ENCODE measurements around the gene SYTL3.
"Not testable (repeated sequence)": the region's sequence is repeated elsewhere in the genome, so short reads cannot be mapped to it uniquely, and the experiment has no call there.

Gene SYTL3

DNA sequence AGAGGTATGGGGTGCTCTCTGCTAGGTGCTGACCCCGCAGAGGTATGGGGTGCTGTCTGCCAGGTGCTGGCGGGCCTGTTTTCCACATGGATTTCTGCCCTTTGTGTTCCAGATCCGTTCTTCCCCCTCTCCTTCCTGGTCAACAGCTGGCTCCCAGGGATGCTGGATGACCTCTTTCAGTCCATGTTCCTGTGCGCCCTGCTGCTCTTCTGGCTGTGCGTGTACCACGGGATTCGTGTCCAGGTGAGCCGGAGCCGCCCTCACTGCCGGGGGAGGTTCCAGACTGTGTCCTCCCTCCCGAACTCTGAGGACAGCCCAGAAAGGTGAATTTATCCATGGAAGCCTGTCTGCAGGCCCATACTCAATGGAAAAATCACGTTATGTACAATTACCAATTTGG is 41.6 kb upstream of the SYTL3 start:
- TF ChIP-seq, protein P1, sequence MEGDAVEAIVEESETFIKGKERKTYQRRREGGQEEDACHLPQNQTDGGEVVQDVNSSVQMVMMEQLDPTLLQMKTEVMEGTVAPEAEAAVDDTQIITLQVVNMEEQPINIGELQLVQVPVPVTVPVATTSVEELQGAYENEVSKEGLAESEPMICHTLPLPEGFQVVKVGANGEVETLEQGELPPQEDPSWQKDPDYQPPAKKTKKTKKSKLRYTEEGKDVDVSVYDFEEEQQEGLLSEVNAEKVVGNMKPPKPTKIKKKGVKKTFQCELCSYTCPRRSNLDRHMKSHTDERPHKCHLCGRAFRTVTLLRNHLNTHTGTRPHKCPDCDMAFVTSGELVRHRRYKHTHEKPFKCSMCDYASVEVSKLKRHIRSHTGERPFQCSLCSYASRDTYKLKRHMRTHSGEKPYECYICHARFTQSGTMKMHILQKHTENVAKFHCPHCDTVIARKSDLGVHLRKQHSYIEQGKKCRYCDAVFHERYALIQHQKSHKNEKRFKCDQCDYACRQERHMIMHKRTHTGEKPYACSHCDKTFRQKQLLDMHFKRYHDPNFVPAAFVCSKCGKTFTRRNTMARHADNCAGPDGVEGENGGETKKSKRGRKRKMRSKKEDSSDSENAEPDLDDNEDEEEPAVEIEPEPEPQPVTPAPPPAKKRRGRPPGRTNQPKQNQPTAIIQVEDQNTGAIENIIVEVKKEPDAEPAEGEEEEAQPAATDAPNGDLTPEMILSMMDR (IDR thresholded peaks at IDR 0.05; ENCODE audit: borderline replicate concordance, insufficient read depth, low read depth, low read length): no peak
- H3K4me3 ChIP-seq (ENCODE audit: low read depth, low read length): no peak overlapping the region

DNA sequence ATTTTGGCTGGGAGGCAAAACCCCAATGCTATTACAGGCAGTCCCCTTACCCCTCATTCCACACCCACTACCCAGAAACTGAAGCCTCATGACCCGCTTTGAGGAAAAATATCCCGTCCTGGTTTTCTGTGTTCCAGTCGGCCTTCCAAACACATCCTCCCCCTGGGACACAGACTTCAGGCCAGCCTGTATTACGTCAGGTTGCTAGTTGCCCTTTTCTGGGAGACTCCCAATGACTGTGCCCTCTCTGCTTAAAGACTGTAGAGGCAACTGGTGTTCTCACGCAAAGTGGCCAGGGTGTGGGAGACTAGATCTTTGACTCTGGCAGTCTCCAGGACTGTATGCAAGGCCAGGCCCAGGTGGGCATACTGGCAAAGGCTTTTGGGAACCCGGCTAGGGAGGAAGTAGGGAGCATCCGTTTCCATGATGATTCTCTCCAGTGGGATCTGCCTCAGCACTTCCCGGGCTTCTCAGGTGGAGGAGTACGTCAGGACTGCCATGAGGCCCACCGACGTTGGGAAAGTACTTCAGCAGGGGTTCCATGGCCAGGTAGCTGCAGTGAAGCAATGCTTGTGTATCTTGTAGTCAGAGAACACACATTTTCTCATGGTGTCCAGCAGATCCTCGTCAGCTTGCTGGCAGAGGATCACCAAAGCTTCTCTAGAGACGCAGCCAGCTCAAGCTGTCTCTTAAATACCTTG is 40.2 kb upstream of the SYTL3 start:
- TF ChIP-seq, protein P1 (IDR thresholded peaks at IDR 0.05; ENCODE audit: borderline replicate concordance, insufficient read depth, low read depth, low read length): no peak
- no peak overlapping the region for H3K4me3 ChIP-seq (ENCODE audit: low read depth, low read length)

- H3K4me3 ChIP-seq (ENCODE audit: low read depth, low read length): no peak overlapping the region
- TF ChIP-seq, protein P1 (IDR thresholded peaks at IDR 0.05; ENCODE audit: borderline replicate concordance, insufficient read depth, low read depth, low read length): no peak
Measured at GRCh38 chr6:158610319-158610968, 39.4 kb upstream of the SYTL3 start.

- TF ChIP-seq, protein P1 (IDR thresholded peaks at IDR 0.05; ENCODE audit: borderline replicate concordance, insufficient read depth, low read depth, low read length): no peak
- no peak overlapping the region for H3K4me3 ChIP-seq (ENCODE audit: low read depth, low read length)
Measured at GRCh38 chr6:158611039-158611438, 38.8 kb upstream of the SYTL3 start.

- TF ChIP-seq, protein P1 (IDR thresholded peaks at IDR 0.05; ENCODE audit: borderline replicate concordance, insufficient read depth, low read depth, low read length): no peak
- no peak overlapping the region for H3K4me3 ChIP-seq (ENCODE audit: low read depth, low read length)
Measured at GRCh38 chr6:158611541-158612370, 38.1 kb upstream of the SYTL3 start.

DNA sequence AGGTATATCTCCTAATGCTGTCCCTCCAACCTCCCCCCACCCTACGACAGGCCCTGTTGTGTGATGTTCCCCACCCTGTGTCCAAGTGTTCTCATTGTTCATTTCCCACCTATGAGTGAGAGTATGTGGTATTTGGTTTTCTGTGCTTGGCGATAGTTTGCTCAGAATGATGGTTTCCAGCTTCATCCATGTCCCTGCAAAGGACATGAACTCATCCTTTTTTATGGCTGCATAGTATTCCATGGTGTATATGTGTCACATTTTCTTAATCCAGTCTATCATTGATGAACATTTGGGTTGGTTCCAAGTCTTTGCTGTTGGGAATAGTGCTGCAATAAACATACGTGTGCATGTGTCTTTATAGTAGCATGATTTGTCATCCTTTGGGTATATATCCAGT is 35.2 kb upstream of the SYTL3 start:
- not testable (repeated sequence) for H3K4me3 ChIP-seq (ENCODE audit: low read depth, low read length)

DNA sequence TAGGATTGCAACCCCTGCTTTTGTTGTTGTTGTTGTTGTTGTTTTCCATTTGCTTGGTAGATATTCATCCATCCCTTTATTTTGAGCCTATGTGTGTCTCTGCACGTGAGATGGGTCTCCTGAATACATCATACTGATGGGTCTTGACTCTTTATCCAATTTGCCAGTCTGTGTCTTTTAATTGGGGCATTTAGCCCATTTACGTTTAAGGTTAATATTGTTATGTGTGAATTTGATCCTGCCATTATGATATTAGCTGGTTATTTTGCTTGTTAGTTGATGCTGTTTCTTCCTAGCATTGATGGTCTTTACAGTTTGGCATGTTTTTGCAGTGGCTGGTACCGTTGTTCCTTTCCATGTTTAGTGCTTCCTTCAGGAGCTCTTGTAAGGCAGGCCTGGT is 31.6 kb upstream of the SYTL3 start:
- H3K4me3 ChIP-seq (ENCODE audit: low read depth, low read length): not testable (repeated sequence)

Data from GM12875 (cell line).